22Rv1 (cell line): ENCODE measurements around the gene SCP2D1.

Experiments
- H3K27ac ChIP-seq: fragments of 450-650 bp; 2 replicates; pipeline ENCODE4 v1.5.1; 2017
- ZFX ChIP-seq: fragments of 450-650 bp; IDR thresholded peaks from 2 replicates; pipeline ENCODE4 v1.6.1; 2017; ENCODE audit warnings: antibody characterized with exemption, borderline replicate concordance
- TF ChIP-seq, protein P1 (sequence below): fragments of 450-650 bp; IDR thresholded peaks from 2 replicates; pipeline ENCODE4 v1.5.1; 2017; ENCODE audit warnings: mild to moderate bottlenecking

Gene SCP2D1

DNA sequence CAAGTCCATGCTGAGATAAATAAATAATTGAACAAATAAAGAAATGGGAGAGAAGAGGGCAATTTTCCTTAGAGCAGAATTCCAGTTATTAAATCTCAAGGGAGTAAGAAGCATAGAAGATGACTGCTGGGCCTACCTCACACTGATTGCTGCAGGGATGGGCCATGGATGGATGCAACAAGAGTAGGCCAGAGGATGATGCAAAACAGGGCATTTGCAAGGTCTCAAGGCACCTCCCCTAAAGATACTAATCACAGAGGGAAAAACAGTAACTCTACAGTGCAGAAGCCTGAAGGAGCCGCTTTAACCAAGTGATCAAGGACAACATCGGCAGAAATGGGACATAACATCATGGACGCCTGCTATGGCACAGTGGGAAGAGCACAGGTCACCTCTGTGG, 1.7 kb upstream of the SCP2D1 start:
- TF ChIP-seq ZFX, result no peak
- TF ChIP-seq, protein P1, sequence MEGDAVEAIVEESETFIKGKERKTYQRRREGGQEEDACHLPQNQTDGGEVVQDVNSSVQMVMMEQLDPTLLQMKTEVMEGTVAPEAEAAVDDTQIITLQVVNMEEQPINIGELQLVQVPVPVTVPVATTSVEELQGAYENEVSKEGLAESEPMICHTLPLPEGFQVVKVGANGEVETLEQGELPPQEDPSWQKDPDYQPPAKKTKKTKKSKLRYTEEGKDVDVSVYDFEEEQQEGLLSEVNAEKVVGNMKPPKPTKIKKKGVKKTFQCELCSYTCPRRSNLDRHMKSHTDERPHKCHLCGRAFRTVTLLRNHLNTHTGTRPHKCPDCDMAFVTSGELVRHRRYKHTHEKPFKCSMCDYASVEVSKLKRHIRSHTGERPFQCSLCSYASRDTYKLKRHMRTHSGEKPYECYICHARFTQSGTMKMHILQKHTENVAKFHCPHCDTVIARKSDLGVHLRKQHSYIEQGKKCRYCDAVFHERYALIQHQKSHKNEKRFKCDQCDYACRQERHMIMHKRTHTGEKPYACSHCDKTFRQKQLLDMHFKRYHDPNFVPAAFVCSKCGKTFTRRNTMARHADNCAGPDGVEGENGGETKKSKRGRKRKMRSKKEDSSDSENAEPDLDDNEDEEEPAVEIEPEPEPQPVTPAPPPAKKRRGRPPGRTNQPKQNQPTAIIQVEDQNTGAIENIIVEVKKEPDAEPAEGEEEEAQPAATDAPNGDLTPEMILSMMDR, result no peak
- H3K27ac ChIP-seq, result no peak overlapping the region

DNA sequence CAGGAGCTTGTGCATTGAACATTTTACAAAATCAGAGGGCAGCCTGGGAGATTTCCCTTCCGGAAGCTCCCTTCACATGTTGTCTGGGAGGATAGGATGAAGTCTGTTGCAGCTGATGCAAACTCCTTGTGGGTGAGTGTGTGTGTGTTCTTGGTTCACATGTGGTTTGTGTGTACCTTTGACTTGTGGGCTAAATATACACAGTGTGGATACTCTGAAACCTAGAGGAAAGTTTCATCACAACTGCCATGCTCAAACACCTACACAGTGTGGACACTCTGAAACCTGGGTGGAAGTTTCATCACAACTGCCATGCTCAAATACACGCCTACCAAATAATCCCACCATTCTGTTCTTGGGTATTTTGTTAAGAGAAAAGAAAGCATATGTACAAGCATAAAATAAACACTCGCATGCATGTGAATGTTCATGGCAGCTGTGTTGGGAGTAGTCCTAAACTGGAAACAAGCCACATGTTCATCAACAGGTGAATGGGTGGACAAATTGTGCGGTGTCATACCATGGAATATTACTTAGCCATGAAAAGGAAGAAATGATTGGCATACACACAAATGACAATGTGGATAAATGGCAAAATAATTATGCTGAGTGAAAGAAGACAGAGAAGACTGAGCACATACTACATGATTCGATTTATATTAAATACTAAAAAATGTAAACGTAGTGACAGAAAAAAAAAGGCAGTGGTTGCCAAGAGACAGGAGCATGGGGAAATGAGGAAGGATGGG, 1.8 kb downstream of the SCP2D1 start:
- no peak overlapping the region for H3K27ac ChIP-seq
- TF ChIP-seq, protein P1, result no peak

DNA sequence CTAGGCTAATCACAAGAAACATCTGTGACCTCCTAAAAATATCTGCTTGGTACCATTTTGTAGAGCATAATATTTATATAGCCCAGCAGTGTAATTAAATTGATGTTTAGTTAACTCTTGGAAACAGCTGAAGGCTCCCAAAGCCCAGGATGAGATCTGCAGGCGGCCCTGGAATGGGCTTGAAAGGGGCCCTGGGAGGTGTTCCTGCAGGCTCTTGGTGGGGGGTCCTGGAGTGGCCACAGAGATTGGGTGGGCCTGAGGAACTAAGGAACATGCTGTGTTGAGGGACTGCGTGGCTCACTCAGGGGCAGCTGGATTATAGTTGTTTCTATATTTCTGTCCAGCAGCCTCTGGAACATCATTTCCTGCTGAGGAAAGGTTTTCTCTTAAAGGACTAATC, 9.2 kb downstream of the SCP2D1 start:
- no peak overlapping the region for H3K27ac ChIP-seq
- TF ChIP-seq, protein P1, result no peak
- no peak for TF ChIP-seq ZFX

DNA sequence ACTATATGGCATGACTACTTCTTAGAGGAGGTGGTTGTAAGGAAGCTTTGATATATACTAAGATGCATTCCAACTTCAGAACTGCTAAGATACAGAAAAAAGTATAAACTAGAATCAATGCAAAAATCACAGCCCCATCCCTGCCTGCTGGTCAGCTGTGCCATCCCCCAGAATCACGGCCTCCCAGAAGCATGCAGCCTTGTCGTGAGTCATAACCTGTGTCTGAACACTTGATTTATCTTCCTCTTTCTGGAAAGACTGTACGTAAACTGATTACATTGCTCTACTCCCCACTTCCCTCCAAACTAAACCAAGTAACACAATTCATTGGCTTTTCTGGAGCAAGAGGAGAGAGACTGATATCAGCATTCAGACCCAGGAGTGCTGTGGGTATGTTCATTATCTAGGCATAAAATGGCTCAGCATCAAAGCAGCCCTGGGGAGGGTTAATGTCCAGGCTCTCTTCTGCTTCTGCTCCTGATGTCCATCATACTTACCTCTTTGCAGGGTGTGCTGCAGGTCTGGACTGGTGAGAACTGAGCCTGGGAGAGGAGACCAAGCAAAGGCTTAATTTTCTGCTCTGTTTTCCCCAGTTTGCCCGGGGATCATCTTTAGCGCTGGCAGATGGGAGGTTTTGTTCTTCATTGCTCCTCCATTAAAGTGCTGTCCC, 18.4 kb downstream of the SCP2D1 start:
- no peak overlapping the region for H3K27ac ChIP-seq
- TF ChIP-seq, protein P1, result no peak
- no peak for TF ChIP-seq ZFX

DNA sequence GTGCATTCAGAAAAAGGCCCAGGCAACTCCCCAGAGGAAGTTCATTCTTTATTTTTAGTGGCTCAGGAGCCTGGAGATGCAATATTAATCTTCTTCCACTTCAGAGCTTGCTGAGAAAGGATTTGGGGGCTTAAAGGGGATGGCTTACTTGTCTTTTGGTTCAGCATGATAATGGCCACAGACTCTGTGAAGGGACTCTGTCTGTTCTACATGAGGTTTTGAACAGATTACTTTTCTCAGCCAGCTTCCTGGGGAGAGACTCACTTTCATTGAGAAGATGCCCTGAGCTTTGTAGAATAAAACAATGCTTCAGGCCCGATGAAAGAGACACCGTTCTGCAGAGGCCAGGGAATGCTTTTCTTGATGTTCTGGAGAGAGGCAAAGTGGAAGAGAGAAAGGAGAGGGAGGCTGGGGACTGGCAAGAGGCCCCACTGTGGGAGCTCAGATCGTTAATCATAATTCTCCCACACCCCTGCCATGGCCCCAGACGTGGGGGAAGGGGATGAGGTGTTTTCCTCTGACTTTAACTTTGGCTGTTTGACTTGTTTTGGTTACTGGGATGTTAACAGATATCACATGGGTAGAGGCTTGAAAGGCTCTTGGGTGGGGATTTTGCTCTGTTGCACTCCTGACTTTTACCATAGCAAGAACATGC, 19.1 kb downstream of the SCP2D1 start:
- H3K27ac ChIP-seq, result no peak overlapping the region
- TF ChIP-seq, protein P1, result no peak
- TF ChIP-seq ZFX, result no peak

DNA sequence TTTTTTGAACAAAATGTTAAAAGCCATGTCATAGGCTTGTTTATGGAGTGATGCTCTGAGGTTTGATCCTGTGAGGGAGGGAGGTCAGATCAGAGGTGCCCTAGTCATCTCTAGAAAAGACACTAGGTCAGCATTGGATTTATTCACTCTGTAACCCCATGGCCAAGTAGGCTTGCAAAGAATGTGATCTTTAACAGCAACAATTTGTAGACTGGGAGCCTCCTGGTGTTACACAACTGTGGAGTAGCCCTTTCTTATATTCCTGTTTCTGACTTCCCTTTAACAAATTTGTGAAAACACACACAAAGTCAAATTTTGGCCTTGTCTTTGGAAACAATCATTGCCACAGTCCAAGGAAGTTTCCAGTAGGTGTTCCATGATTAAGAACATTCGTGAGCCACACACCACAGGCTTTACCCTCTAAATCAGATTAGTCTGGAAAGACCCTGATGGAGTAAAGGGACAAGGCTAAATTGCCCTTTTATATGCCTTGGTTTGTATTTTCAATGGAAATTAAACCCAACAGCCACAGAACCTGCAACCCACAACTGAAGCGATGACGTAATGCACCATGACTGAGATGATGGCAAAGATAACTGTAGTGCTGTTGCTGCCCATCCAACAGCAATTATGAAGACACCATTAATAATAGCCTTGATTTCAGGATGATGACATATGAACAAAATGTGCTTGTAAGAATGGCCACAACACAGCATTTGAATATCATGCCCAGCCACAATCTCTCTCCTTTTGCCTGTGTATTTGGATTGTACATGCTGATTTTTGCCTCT, 22.1 kb downstream of the SCP2D1 start:
- TF ChIP-seq, protein P1, result no peak
- TF ChIP-seq ZFX, result no peak
- no peak overlapping the region for H3K27ac ChIP-seq
